Chondrocyte (in vitro differentiated cells): ENCODE measurements around the gene TMPRSS4. TPM values are rescaled to one million over a fixed set of nuclear protein-coding genes. Genes with fewer than 3 reads are reported as not detected.
A peak's percentile ranks its signal among the peaks of the same experiment; 100 is the strongest.

Experiments used
- DNase-seq: peaks from one replicate; pipeline ENCODE4 v3.0.0; 2021; ENCODE audit warnings: mixed read lengths, low spot score
- H3K27ac Mint-ChIP-seq: one replicate; pipeline ENCODE4 v1.8.0; 2021; ENCODE audit warnings: mild to moderate bottlenecking, moderate library complexity, mixed read lengths; ENCODE audit not compliant: unreplicated experiment
- H3K27me3 Mint-ChIP-seq: 2 replicates; pipeline ENCODE4 v1.8.0; 2021; ENCODE audit warnings: low read depth, mixed read lengths
- H3K36me3 Mint-ChIP-seq: 2 replicates; pipeline ENCODE4 v1.8.0; 2021; ENCODE audit warnings: low read depth, mixed read lengths
- H3K4me1 Mint-ChIP-seq: 2 replicates; pipeline ENCODE4 v1.8.0; 2021; ENCODE audit warnings: low read depth, mild to moderate bottlenecking, mixed read lengths
- H3K4me3 Mint-ChIP-seq: one replicate; pipeline ENCODE4 v1.8.0; 2021; ENCODE audit warnings: mild to moderate bottlenecking, moderate library complexity, mixed read lengths; ENCODE audit not compliant: unreplicated experiment
- H3K9me3 Mint-ChIP-seq: 2 replicates; pipeline ENCODE4 v1.8.0; 2021; ENCODE audit warnings: low read depth, mixed read lengths
- total RNA-seq: library from RNA; stranded (reverse); gene quantifications from 3 replicates; pipeline ENCODE4 v1.2.1, GENCODE V29; 2021
- TF ChIP-seq, protein P1 (sequence below): fragments of 200-600 bp; sonication (generic); IDR thresholded peaks from 2 replicates; pipeline ENCODE4 v1.5.0; 2021; ENCODE audit warnings: antibody characterized with exemption, mild to moderate bottlenecking, moderate library complexity

TMPRSS4 gene
- total RNA-seq, 1 donor from 2014 or later = not detected

DNA sequence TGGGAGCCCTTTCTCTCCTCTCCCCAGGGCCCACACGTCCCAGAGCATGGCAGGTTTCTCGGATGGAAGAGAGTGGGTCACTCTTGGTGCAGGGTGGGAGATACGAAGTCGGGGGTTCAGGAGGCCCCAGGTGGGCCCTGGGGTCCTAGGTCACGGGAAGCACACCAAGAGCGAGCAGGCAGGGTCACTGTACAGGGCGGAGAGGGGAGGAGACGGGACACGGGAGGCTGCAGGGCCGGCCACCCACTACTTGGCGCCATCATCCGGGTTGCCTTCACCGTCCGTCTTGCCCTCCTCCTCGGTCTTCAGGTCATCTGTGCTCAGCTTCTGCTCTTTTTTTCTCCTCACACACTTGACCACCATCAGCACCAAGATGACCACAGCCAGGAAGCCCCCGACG is 89.8 kb downstream of the TMPRSS4 start:
- Mint-ChIP-seq H3K27ac (no peak overlapping the region), H3K4me3 (no peak overlapping the region), H3K4me1 (no peaks in the 10 kb centered on the region), H3K9me3 (no peaks in the 10 kb centered on the region), H3K27me3 (peaks cover 67% of the 10 kb centered on the region), H3K36me3 (no peaks in the 10 kb centered on the region)
- TF ChIP-seq, protein P1, sequence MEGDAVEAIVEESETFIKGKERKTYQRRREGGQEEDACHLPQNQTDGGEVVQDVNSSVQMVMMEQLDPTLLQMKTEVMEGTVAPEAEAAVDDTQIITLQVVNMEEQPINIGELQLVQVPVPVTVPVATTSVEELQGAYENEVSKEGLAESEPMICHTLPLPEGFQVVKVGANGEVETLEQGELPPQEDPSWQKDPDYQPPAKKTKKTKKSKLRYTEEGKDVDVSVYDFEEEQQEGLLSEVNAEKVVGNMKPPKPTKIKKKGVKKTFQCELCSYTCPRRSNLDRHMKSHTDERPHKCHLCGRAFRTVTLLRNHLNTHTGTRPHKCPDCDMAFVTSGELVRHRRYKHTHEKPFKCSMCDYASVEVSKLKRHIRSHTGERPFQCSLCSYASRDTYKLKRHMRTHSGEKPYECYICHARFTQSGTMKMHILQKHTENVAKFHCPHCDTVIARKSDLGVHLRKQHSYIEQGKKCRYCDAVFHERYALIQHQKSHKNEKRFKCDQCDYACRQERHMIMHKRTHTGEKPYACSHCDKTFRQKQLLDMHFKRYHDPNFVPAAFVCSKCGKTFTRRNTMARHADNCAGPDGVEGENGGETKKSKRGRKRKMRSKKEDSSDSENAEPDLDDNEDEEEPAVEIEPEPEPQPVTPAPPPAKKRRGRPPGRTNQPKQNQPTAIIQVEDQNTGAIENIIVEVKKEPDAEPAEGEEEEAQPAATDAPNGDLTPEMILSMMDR = no peak
- peak; percentile 89 for DNase-seq

DNA sequence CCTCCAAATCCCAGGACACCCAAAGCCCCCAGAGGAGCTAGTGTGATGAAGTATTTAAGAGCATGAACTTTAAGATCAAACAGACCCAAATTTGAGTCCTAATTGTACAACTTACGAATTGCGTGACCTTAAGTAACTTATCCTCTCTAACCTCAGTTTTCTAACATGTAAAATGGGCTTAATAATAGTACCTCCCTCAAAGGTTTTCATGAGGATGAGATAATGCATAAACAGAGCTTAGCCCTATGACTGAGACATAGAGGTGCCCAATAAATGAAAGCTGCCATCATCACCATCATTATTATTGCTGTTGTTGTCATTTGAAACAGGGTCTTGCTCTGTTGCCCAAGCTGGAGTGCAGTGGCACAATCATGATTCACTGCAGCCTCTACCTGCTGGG is 90.4 kb downstream of the TMPRSS4 start:
- TF ChIP-seq, protein P1 = no peak
- H3K36me3 Mint-ChIP-seq = no peaks in the 10 kb centered on the region
- DNase-seq = no peak

DNA sequence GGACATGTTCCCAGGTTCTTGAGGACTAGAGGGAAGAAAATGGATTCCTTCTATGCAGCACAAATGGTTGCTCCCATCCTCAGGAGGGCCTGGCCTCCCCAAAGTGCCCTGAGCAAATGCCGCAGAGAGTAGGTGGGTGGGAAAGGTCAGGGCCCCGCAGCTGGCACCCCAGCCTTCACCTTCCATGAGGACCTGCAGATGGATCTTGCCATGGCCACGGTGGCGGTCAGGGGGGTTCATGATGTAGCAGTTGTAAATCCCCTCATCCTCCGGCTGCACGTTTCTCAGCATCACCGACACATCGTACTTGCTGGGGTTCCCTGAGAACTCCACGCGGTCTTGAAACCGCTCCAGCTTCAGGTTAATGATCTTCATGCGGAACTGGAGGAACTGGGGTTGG is 91.0 kb downstream of the TMPRSS4 start:
- Mint-ChIP-seq H3K4me1 (no peaks in the 10 kb centered on the region), H3K9me3 (no peaks in the 10 kb centered on the region), H3K27ac (no peak overlapping the region), H3K27me3 (peaks cover 62% of the 10 kb centered on the region), H3K4me3 (no peak overlapping the region), H3K36me3 (no peaks in the 10 kb centered on the region)
- DNase-seq = peak; percentile 88
- TF ChIP-seq, protein P1 = no peak

More for the DNA sequence above, 90.4 kb downstream of the TMPRSS4 start:
- no peaks in the 10 kb centered on the region for H3K4me1 Mint-ChIP-seq
- no peak overlapping the region for H3K4me3 Mint-ChIP-seq
- no peak overlapping the region for H3K27ac Mint-ChIP-seq
- H3K9me3 Mint-ChIP-seq = no peaks in the 10 kb centered on the region
- H3K27me3 Mint-ChIP-seq = peaks cover 63% of the 10 kb centered on the region

DNA sequence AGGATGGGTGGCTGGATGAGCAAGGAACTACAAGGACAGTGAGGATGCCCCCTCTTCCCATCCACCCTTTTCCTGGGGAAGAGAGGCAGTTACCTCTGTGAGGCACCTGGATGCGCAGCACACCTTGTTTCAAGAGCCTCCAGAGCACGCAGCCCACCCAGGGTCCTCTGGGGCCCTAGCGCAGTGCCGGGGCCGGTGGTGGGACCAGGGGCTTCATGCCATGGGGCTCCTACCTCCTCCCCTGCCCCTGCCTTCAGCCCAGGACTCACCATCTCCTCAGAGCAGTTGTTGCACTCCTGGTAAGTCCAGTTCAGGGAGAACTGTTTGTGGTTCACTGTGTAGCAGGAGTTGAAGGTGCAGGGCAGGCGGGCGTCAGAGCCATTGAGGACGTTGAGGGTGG is 91.4 kb downstream of the TMPRSS4 start:
- Mint-ChIP-seq H3K27ac (no peak overlapping the region), H3K36me3 (no peaks in the 10 kb centered on the region), H3K9me3 (no peaks in the 10 kb centered on the region), H3K27me3 (peaks cover 61% of the 10 kb centered on the region), H3K4me1 (no peaks in the 10 kb centered on the region), H3K4me3 (no peak overlapping the region)
- DNase-seq = no peak
- TF ChIP-seq, protein P1 = no peak

DNA sequence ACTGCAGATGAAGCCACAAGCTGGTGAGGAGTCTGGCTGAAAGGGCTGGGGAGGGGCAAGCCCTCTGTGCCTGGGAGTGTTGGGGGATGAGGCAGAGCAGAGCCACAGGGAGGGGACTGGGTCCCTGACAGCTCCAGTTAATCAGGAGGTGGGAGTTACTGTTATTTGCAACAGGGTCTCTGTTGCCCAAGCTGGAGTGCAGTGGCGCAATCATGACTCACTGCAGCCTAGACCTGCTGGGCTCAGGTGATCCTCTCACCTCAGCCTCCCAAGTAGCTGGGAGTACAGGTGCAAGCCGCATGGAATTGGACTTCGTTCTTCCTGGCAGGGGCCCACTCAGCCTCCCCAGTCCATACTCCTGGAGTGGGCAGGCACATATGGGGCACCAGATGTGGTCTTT is 91.9 kb downstream of the TMPRSS4 start:
- Mint-ChIP-seq H3K4me1 (no peaks in the 10 kb centered on the region), H3K4me3 (no peak overlapping the region), H3K27ac (no peak overlapping the region), H3K36me3 (no peaks in the 10 kb centered on the region), H3K9me3 (no peaks in the 10 kb centered on the region), H3K27me3 (peaks cover 62% of the 10 kb centered on the region)
- DNase-seq = peak; percentile 67
- TF ChIP-seq, protein P1 = no peak
